Inflammatory macrophage treated with lipopolysaccharide for 1 hour (primary cell): Measurements from ENCODE around the gene GTF2H2C_2.
"Not testable (repeated sequence)": the region's sequence is repeated elsewhere in the genome, so short reads cannot be mapped to it uniquely, and the experiment has no call there.

Experiments
- DNase-seq, 2 donors: peaks; one replicate each; pipeline ENCODE4 v3.0.0-alpha.2; 2020 to 2022

GTF2H2C_2 gene

GRCh38 chr5:70415117-70415516, at the start of gene GTF2H2C_2:
TSS of gene GTF2H2C_2 (plus strand) at chr5:70415368.
- not testable (repeated sequence) for DNase-seq

GRCh38 chr5:70400984-70401686, 14.0 kb upstream of the GTF2H2C_2 start:
- peak in 1 of 2 donors; percentile 0 for DNase-seq

GRCh38 chr5:70421322-70421721, 6.2 kb downstream of the GTF2H2C_2 start:
- not testable (repeated sequence) for DNase-seq

- DNase-seq, result not testable (repeated sequence)
These were observed 8.0 kb downstream of the GTF2H2C_2 start for GRCh38 chr5:70423215-70423614.

GRCh38 chr5:70438518-70438917, 23.4 kb downstream of the GTF2H2C_2 start:
- DNase-seq, result not testable (repeated sequence)

GRCh38 chr5:70449565-70449964, 34.4 kb downstream of the GTF2H2C_2 start:
- DNase-seq, result not testable (repeated sequence)

GRCh38 chr5:70451249-70451984, 36.2 kb downstream of the GTF2H2C_2 start:
- DNase-seq, result not testable (repeated sequence)

- not testable (repeated sequence) for DNase-seq
These were observed 41.9 kb downstream of the GTF2H2C_2 start for GRCh38 chr5:70457093-70457492.

GRCh38 chr5:70459188-70459587, 44.0 kb downstream of the GTF2H2C_2 start:
- DNase-seq, result not testable (repeated sequence)

- DNase-seq, result not testable (repeated sequence)
These were observed 46.8 kb downstream of the GTF2H2C_2 start for GRCh38 chr5:70461984-70462383.

GRCh38 chr5:70464019-70464637, 49.0 kb downstream of the GTF2H2C_2 start:
- DNase-seq, result not testable (repeated sequence)

- not testable (repeated sequence) for DNase-seq
These were observed 54.9 kb downstream of the GTF2H2C_2 start for GRCh38 chr5:70469926-70470509.
